Globus pallidus (tissue), 1 donor: ENCODE data around the gene COQ5.
A peak's percentile ranks its signal among the peaks of the same experiment; 100 is the strongest.
"Not testable (repeated sequence)": the region's sequence is repeated elsewhere in the genome, so short reads cannot be mapped to it uniquely, and the experiment has no call there.

Experiments used
- DNase-seq: peaks from one replicate; pipeline ENCODE4 v3.0.0-alpha.2; 2015; ENCODE audit warnings: low spot score

Gene COQ5

GRCh38 chr12:120529641-120530417, 871 bp upstream of the COQ5 start:
- DNase-seq, result no peak

GRCh38 chr12:120522568-120522967, 6.4 kb downstream of the COQ5 start:
- DNase-seq, result no peak

- DNase-seq, result not testable (repeated sequence)
These were observed 9.6 kb downstream of the COQ5 start for GRCh38 chr12:120519324-120519723.

- peak; percentile 85 for DNase-seq
These were observed 13.5 kb downstream of the COQ5 start for GRCh38 chr12:120515496-120515895.

GRCh38 chr12:120514002-120514401, 15.0 kb downstream of the COQ5 start:
- peak; percentile 93 for DNase-seq

- DNase-seq, result no peak
These were observed 20.4 kb downstream of the COQ5 start for GRCh38 chr12:120508537-120508936.

- no peak for DNase-seq
These were observed 24.4 kb downstream of the COQ5 start for GRCh38 chr12:120504587-120504986.

GRCh38 chr12:120500581-120500980, 28.4 kb downstream of the COQ5 start:
- no peak for DNase-seq

- no peak for DNase-seq
These were observed 30.0 kb downstream of the COQ5 start for GRCh38 chr12:120498870-120499515.

- DNase-seq, result no peak
These were observed 31.3 kb downstream of the COQ5 start for GRCh38 chr12:120497524-120498150.

- peak; percentile 84 for DNase-seq
These were observed 32.3 kb downstream of the COQ5 start for GRCh38 chr12:120496413-120497340.

GRCh38 chr12:120495731-120496412, 33.1 kb downstream of the COQ5 start, which contains the start of gene DYNLL1:
TSS of gene DYNLL1 (plus strand) at chr12:120496113. CDS start at chr12:120496422, 309 bp downstream.
- peak; percentile 92 for DNase-seq

GRCh38 chr12:120495186-120495730, 33.7 kb downstream of the COQ5 start:
- DNase-seq, result no peak

- no peak for DNase-seq
These were observed 38.0 kb downstream of the COQ5 start for GRCh38 chr12:120490833-120491512.

- no peak for DNase-seq
These were observed 38.6 kb downstream of the COQ5 start for GRCh38 chr12:120490325-120490724.

GRCh38 chr12:120489018-120489417, 39.9 kb downstream of the COQ5 start:
- no peak for DNase-seq

- DNase-seq, result no peak
These were observed 40.8 kb downstream of the COQ5 start for GRCh38 chr12:120488057-120488640.

- not testable (repeated sequence) for DNase-seq
These were observed 41.4 kb downstream of the COQ5 start for GRCh38 chr12:120487552-120487951.

- DNase-seq, result no peak
These were observed 42.7 kb downstream of the COQ5 start for GRCh38 chr12:120485961-120486881.
